ENCODE measurements around the gene RBFOX2.

RBFOX2 gene

GRCh38 chr22:35904336-35904692 lies 124.3 kb downstream of the RBFOX2 start:
- H3K4me3 ChIP-seq (ENCODE audit: low read depth, low read length) = no peak overlapping the region
- no peak for TF ChIP-seq CTCF (IDR thresholded peaks at IDR 0.05; ENCODE audit: borderline replicate concordance, insufficient read depth, low read depth, low read length)

GRCh38 chr22:35903571-35904335 lies 124.9 kb downstream of the RBFOX2 start:
- TF ChIP-seq CTCF (IDR thresholded peaks at IDR 0.05; ENCODE audit: borderline replicate concordance, insufficient read depth, low read depth, low read length) = no peak
- H3K4me3 ChIP-seq (ENCODE audit: low read depth, low read length) = no peak overlapping the region

- TF ChIP-seq CTCF (IDR thresholded peaks at IDR 0.05; ENCODE audit: borderline replicate concordance, insufficient read depth, low read depth, low read length) = no peak
- H3K4me3 ChIP-seq (ENCODE audit: low read depth, low read length) = no peak overlapping the region
These were observed 128.0 kb downstream of the RBFOX2 start for GRCh38 chr22:35900483-35901168.

- TF ChIP-seq CTCF (IDR thresholded peaks at IDR 0.05; ENCODE audit: borderline replicate concordance, insufficient read depth, low read depth, low read length) = no peak
- H3K4me3 ChIP-seq (ENCODE audit: low read depth, low read length) = no peak overlapping the region
These were observed 128.9 kb downstream of the RBFOX2 start for GRCh38 chr22:35899736-35900135.

- TF ChIP-seq CTCF (IDR thresholded peaks at IDR 0.05; ENCODE audit: borderline replicate concordance, insufficient read depth, low read depth, low read length) = no peak
- H3K4me3 ChIP-seq (ENCODE audit: low read depth, low read length) = no peak overlapping the region
These were observed 132.4 kb downstream of the RBFOX2 start for GRCh38 chr22:35896111-35896705.

- no peak for TF ChIP-seq CTCF (IDR thresholded peaks at IDR 0.05; ENCODE audit: borderline replicate concordance, insufficient read depth, low read depth, low read length)
- H3K4me3 ChIP-seq (ENCODE audit: low read depth, low read length) = no peak overlapping the region
These were observed 133.5 kb downstream of the RBFOX2 start for GRCh38 chr22:35894937-35895708.

Measured in GM12875 (cell line).